Caco-2 (cell line): ENCODE measurements around the gene HERC2. TPM values are rescaled to one million over a fixed set of nuclear protein-coding genes. Genes with fewer than 3 reads are reported as not detected.
"Not testable (repeated sequence)": the region's sequence is repeated elsewhere in the genome, so short reads cannot be mapped to it uniquely, and the experiment has no call there.

ENCODE experiments used
- BruUV-seq: library from RNA; stranded (reverse); fragments of 400-500 nt; replicated peaks from 2 replicates; lab custom pipeline; 2021; lab: Mats Ljungman, UMichigan
- CTCF ChIA-PET: fragments of 300-600 bp; sonication (Branson Sonifier 250); formaldehyde crosslinking; loops from one replicate; lab custom pipeline; 2022; ENCODE audit warnings: antibody characterized with exemption; lab: Charles Lee
- POLR2A ChIA-PET: fragments of 300-600 bp; sonication (Branson Sonifier 250); formaldehyde crosslinking; loops from one replicate; lab custom pipeline; 2022; ENCODE audit warnings: antibody characterized with exemption; lab: Charles Lee
- DNase-seq, 2 experiments: peaks; one replicate each; pipeline versions ENCODE4 v3.0.0 to v3.0.0-alpha.2; 2020 to 2022
- H3K27me3 ChIP-seq: replicated peaks from 2 replicates; pipeline ENCODE4 v1.6.0; 2011; ENCODE audit warnings: low read length; ENCODE audit not compliant: control insufficient read depth, insufficient read depth
- H3K36me3 ChIP-seq: 2 replicates; pipeline ENCODE4 v1.5.1; 2011; ENCODE audit warnings: low read length; ENCODE audit not compliant: control insufficient read depth, insufficient read depth
- H3K4me1 ChIP-seq: fragments of 250-450 bp; sonication (Bioruptor Pico); 2 replicates; pipeline ENCODE4 v1.5.1; 2020; ENCODE audit warnings: mild to moderate bottlenecking
- H3K4me3 ChIP-seq: 2 replicates; pipeline ENCODE4 v1.5.1; 2011; ENCODE audit warnings: low read depth, mild to moderate bottlenecking, control low read depth, low read length
- H3K9me3 ChIP-seq: fragments of 250-450 bp; sonication (Bioruptor Pico); 2 replicates; pipeline ENCODE4 v1.5.1; 2020; ENCODE audit warnings: mild to moderate bottlenecking, moderate library complexity
- H3K27ac Mint-ChIP-seq: one replicate; pipeline ENCODE4 v1.8.0; 2022; ENCODE audit warnings: mixed read lengths; ENCODE audit not compliant: unreplicated experiment
- H3K27me3 Mint-ChIP-seq: one replicate; pipeline ENCODE4 v1.8.0; 2022; ENCODE audit warnings: mixed read lengths; ENCODE audit not compliant: insufficient read depth, unreplicated experiment
- H3K36me3 Mint-ChIP-seq: one replicate; pipeline ENCODE4 v1.8.0; 2022; ENCODE audit warnings: mild to moderate bottlenecking, mixed read lengths; ENCODE audit not compliant: insufficient read depth, unreplicated experiment
- H3K4me1 Mint-ChIP-seq: one replicate; pipeline ENCODE4 v1.8.0; 2022; ENCODE audit warnings: low read depth, mixed read lengths; ENCODE audit not compliant: unreplicated experiment
- H3K4me3 Mint-ChIP-seq: one replicate; pipeline ENCODE4 v1.8.0; 2022; ENCODE audit warnings: mild to moderate bottlenecking, moderate library complexity, mixed read lengths; ENCODE audit not compliant: unreplicated experiment
- H3K9me3 Mint-ChIP-seq: one replicate; pipeline ENCODE4 v1.8.0; 2022; ENCODE audit warnings: mixed read lengths; ENCODE audit not compliant: unreplicated experiment
- intact Hi-C: fragments of 100-400 bp; cut with micrococcal nuclease; formaldehyde crosslinking; loops from one replicate; pipeline ENCODE4 v1.10.0; 2022; ENCODE audit not compliant: unreplicated experiment
- total RNA-seq: library from RNA; stranded (reverse); gene quantifications from 2 replicates; pipeline ENCODE4 v1.2.3, GENCODE V29; 2022

The HERC2 gene
- total RNA-seq, 1 experiment from 2014 or later, result 76.9 TPM

- BruUV-seq, H3K4me3 Mint-ChIP-seq, intact Hi-C loops, H3K9me3 Mint-ChIP-seq, H3K4me1 ChIP-seq, H3K27ac Mint-ChIP-seq, CTCF ChIA-PET, H3K36me3 ChIP-seq, H3K27me3 Mint-ChIP-seq, H3K4me1 Mint-ChIP-seq, H3K9me3 ChIP-seq, H3K27me3 ChIP-seq, POLR2A ChIA-PET, DNase-seq, H3K4me3 ChIP-seq: not testable (repeated sequence)
- peaks cover 36% of the 10 kb centered on the region for H3K36me3 Mint-ChIP-seq
These were observed 3.2 kb downstream of the HERC2 start for GRCh38 chr15:28318828-28319227.

DNA sequence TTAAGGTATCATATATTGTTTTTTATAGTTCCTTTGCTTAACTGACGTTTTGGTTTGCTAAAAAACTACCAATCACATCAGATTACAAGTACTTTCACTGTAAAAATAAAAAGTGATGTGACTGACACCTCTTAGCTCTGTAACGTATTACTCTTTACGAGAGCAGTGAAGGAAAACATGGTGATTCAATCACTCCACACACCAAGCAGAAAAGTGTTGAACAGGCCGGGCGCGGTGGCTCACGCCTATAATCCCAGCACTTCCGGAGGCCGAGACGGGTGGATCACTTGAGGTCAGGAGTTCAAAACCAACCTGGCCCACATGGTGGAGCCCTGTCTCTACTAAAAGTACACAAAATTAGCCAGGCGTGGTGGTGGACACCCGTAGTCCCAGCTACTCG lies 3.9 kb downstream of the HERC2 start:
- DNase-seq, H3K27me3 ChIP-seq, H3K9me3 ChIP-seq, BruUV-seq, H3K9me3 Mint-ChIP-seq, H3K36me3 ChIP-seq, H3K27ac Mint-ChIP-seq, CTCF ChIA-PET, H3K4me1 Mint-ChIP-seq, H3K4me3 Mint-ChIP-seq, H3K4me1 ChIP-seq, POLR2A ChIA-PET, intact Hi-C loops, H3K4me3 ChIP-seq, H3K27me3 Mint-ChIP-seq: not testable (repeated sequence)
- H3K36me3 Mint-ChIP-seq, result peaks cover 36% of the 10 kb centered on the region

- H3K4me3 Mint-ChIP-seq, DNase-seq, CTCF ChIA-PET, H3K4me1 ChIP-seq, H3K9me3 Mint-ChIP-seq, H3K27ac Mint-ChIP-seq, BruUV-seq, H3K27me3 ChIP-seq, intact Hi-C loops, H3K4me1 Mint-ChIP-seq, POLR2A ChIA-PET, H3K36me3 ChIP-seq, H3K9me3 ChIP-seq, H3K4me3 ChIP-seq, H3K27me3 Mint-ChIP-seq: not testable (repeated sequence)
- H3K36me3 Mint-ChIP-seq, result peaks cover 36% of the 10 kb centered on the region
These were observed 5.0 kb downstream of the HERC2 start for GRCh38 chr15:28316958-28317357.

- Mint-ChIP-seq H3K36me3 (peaks cover 67% of the 10 kb centered on the region), H3K9me3 (peaks cover 25% of the 10 kb centered on the region)
- intact Hi-C loops, H3K27me3 Mint-ChIP-seq, H3K4me3 Mint-ChIP-seq, H3K9me3 ChIP-seq, DNase-seq, H3K4me1 ChIP-seq, POLR2A ChIA-PET, H3K4me1 Mint-ChIP-seq, BruUV-seq, CTCF ChIA-PET, H3K27ac Mint-ChIP-seq, H3K4me3 ChIP-seq, H3K27me3 ChIP-seq, H3K36me3 ChIP-seq: not testable (repeated sequence)
These were observed 11.5 kb downstream of the HERC2 start for GRCh38 chr15:28310454-28310853.

DNA sequence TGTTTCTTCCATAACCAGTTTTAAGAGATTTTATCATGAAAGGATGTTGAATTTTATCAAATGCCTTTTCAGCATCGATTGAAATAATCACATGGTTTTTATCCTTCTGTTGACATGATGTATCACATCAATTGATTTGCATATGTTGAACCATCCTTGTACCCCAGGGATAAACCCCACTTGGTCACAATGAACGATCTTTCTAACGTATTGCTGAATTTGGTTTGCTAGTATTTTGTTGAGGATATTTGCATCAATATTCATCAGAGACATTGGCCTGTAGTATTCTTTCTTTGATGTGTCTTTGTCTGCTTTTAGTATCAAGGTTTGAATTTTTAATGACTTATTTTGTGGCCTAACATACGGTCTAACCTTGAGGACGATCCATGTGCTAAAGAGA lies 13.3 kb downstream of the HERC2 start:
- H3K27me3 ChIP-seq, H3K36me3 ChIP-seq, H3K4me1 Mint-ChIP-seq, CTCF ChIA-PET, intact Hi-C loops, H3K4me1 ChIP-seq, POLR2A ChIA-PET, H3K9me3 ChIP-seq, H3K4me3 ChIP-seq, H3K4me3 Mint-ChIP-seq, H3K27ac Mint-ChIP-seq, BruUV-seq, DNase-seq, H3K27me3 Mint-ChIP-seq: not testable (repeated sequence)
- peaks cover 60% of the 10 kb centered on the region for H3K36me3 Mint-ChIP-seq
- H3K9me3 Mint-ChIP-seq, result peaks cover 25% of the 10 kb centered on the region

DNA sequence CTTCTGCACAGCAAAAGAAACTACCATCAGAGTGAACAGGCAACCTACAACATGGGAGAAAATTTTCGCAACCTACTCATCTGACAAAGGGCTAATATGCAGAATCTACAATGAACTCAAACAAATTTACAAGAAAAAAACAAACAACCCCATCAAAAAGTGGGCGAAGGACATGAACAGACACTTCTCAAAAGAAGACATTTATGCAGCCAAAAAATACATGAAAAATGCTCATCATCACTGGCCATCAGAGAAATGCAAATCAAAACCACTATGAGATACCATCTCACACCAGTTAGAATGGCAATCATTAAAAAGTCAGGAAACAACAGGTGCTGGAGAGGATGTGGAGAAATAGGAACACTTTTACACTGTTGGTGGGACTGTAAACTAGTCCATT lies 16.3 kb downstream of the HERC2 start:
- POLR2A ChIA-PET, intact Hi-C loops, CTCF ChIA-PET, BruUV-seq, H3K27me3 ChIP-seq, H3K4me1 Mint-ChIP-seq, H3K27me3 Mint-ChIP-seq, H3K27ac Mint-ChIP-seq, H3K36me3 ChIP-seq, H3K4me1 ChIP-seq, H3K4me3 ChIP-seq, H3K9me3 ChIP-seq, DNase-seq, H3K4me3 Mint-ChIP-seq: not testable (repeated sequence)
- Mint-ChIP-seq H3K9me3 (peaks cover 25% of the 10 kb centered on the region), H3K36me3 (peaks cover 57% of the 10 kb centered on the region)

- peaks cover 27% of the 10 kb centered on the region for H3K36me3 Mint-ChIP-seq
- intact Hi-C loops, H3K36me3 ChIP-seq, H3K27ac Mint-ChIP-seq, H3K4me3 Mint-ChIP-seq, H3K4me1 Mint-ChIP-seq, POLR2A ChIA-PET, BruUV-seq, H3K4me1 ChIP-seq, H3K4me3 ChIP-seq, H3K27me3 Mint-ChIP-seq, CTCF ChIA-PET, H3K27me3 ChIP-seq, H3K9me3 ChIP-seq, H3K9me3 Mint-ChIP-seq, DNase-seq: not testable (repeated sequence)
These were observed 24.5 kb downstream of the HERC2 start for GRCh38 chr15:28297434-28297833.
